Esophagus muscularis mucosa (tissue), 4 donors: ENCODE measurements around the gene ESF1. TPM values are rescaled to one million over a fixed set of nuclear protein-coding genes. Genes with fewer than 3 reads are reported as not detected.
A peak's percentile ranks its signal among the peaks of the same experiment; 100 is the strongest.
"Not testable (repeated sequence)": the region's sequence is repeated elsewhere in the genome, so short reads cannot be mapped to it uniquely, and the experiment has no call there.

Experiments
- DNase-seq: peaks from one replicate; pipeline ENCODE4 v3.0.0-alpha.2; 2017; ENCODE audit errors: extremely low spot score
- H3K27ac ChIP-seq, 4 donors: fragments of 200-600 bp; sonication (generic); replicated peaks in 1 of 4; 1 replicate in 3 of 4; 2 replicates in 1 of 4; pipeline ENCODE4 v1.5.1; 2016 to 2019; ENCODE audit warnings: mild to moderate bottlenecking in 1 of 4
- H3K27me3 ChIP-seq, 4 donors: fragments of 200-600 bp; sonication (generic); one replicate each; pipeline versions ENCODE4 v1.5.1 to v1.6.0; 2016 to 2019
- H3K36me3 ChIP-seq, 4 donors: fragments of 200-600 bp; sonication (generic); one replicate each; pipeline ENCODE4 v1.5.1; 2016 to 2019
- H3K4me1 ChIP-seq, 4 donors: fragments of 200-600 bp; sonication (generic); one replicate each; pipeline ENCODE4 v1.5.1; 2016 to 2019
- H3K4me3 ChIP-seq, 4 donors: fragments of 200-600 bp; sonication (generic); 1 replicate in 2 of 4; 2 replicates in 2 of 4; pipeline ENCODE4 v1.5.1; 2016 to 2019; ENCODE audit warnings: mild to moderate bottlenecking in 4 of 4, moderate library complexity in 1 of 4
- H3K9me3 ChIP-seq, 4 donors: fragments of 200-600 bp; sonication (generic); 1 replicate in 3 of 4; 2 replicates in 1 of 4; pipeline ENCODE4 v1.5.1; 2016 to 2019
- CTCF ChIP-seq, 3 experiments: fragments of 200-600 bp in 2 of 3; fragments of 450-650 bp in 1 of 3; sonication (generic) in 2 of 3; IDR thresholded peaks; one replicate each; pipeline ENCODE4 v1.5.1; 2017 to 2019; ENCODE audit warnings: antibody characterized with exemption in 3 of 3, mild to moderate bottlenecking in 2 of 3, moderate library complexity in 1 of 3
- EP300 ChIP-seq: sonication (generic); formaldehyde crosslinking; IDR thresholded peaks from one replicate; pipeline ENCODE4 v1.6.1; 2017; ENCODE audit warnings: antibody characterized with exemption
- POLR2A ChIP-seq: fragments of 450-650 bp; IDR thresholded peaks from one replicate; pipeline ENCODE4 v1.6.1; 2017; ENCODE audit warnings: antibody characterized with exemption, moderate library complexity, mild to moderate bottlenecking, low read depth
- POLR2AphosphoS5 ChIP-seq, 2 donors: sonication (generic); formaldehyde crosslinking; IDR thresholded peaks; one replicate each; pipeline ENCODE4 v1.6.1; 2017; ENCODE audit warnings: antibody characterized with exemption in 2 of 2
- WGBS: methylation state at CpG from one replicate; pipeline ENCODE4 v1.1.5; 2018; 5-methylcytosine and 5-hydroxymethylcytosine counted together
- intact Hi-C: fragments of 100-400 bp; cut with DNase I; formaldehyde crosslinking; loops from one replicate; pipeline ENCODE4 v1.15.1; 2023
- total RNA-seq, 4 donors: library from RNA; depleted of rRNA; stranded (reverse); fragments of >200 nt; gene quantifications; one replicate each; pipeline versions ENCODE4 v1.1.0 to v1.2.1, GENCODE V29; 2016

Gene ESF1
- total RNA-seq, 4 donors from 2014 or later = 9.0 to 16.2 (median 13.3) TPM

GRCh38 chr20:13741879-13742278, 42.8 kb downstream of the ESF1 start:
- no peak overlapping the region for H3K4me3 ChIP-seq
- no peak overlapping the region for H3K27ac ChIP-seq
- H3K27me3 ChIP-seq = no peaks in the 10 kb centered on the region
- peaks cover 0 to 18% (median 6%) of the 10 kb centered on the region in 4 donors for H3K36me3 ChIP-seq
- H3K4me1 ChIP-seq = peaks cover 9 to 31% (median 19%) of the 10 kb centered on the region in 4 donors
- TF ChIP-seq EP300 (no peak), CTCF (IDR thresholded peaks at IDR 0.05) (no peak), POLR2A (no peak), POLR2AphosphoS5 (IDR thresholded peaks at IDR 0.05) (no peak)
- intact Hi-C loops = no loop called here
- DNase-seq = no peak
- H3K9me3 ChIP-seq = peaks cover 0 to 11% (median 4%) of the 10 kb centered on the region in 4 donors
- 78% methylated on average over 6 of the region's 6 CpGs for WGBS

GRCh38 chr20:13739731-13740649, 44.7 kb downstream of the ESF1 start:
- 80% methylated on average over 3 of the region's 3 CpGs for WGBS
- Histone ChIP-seq H3K27ac (peak overlapping the region; percentile 40 to 83 (median 80)), H3K27me3 (no peaks in the 10 kb centered on the region), H3K9me3 (peaks cover 0 to 11% (median 4%) of the 10 kb centered on the region in 4 donors), H3K4me1 (peaks cover 9 to 48% (median 37%) of the 10 kb centered on the region in 4 donors), H3K4me3 (no peak overlapping the region), H3K36me3 (peaks cover 0 to 18% (median 6%) of the 10 kb centered on the region in 4 donors)
- DNase-seq = no peak
- intact Hi-C loops = no loop called here
- no peak for TF ChIP-seq POLR2AphosphoS5 (IDR thresholded peaks at IDR 0.05)
- no peak for TF ChIP-seq POLR2A
- TF ChIP-seq EP300 = no peak
- no peak for TF ChIP-seq CTCF (IDR thresholded peaks at IDR 0.05)

- H3K9me3 ChIP-seq = peaks cover 0 to 11% (median 4%) of the 10 kb centered on the region in 4 donors
- intact Hi-C loops, H3K27me3 ChIP-seq, H3K4me3 ChIP-seq, DNase-seq: not testable (repeated sequence)
- WGBS = 100% methylated on average over 1 of the region's 1 CpG
- peaks cover 0 to 22% (median 10%) of the 10 kb centered on the region in 4 donors for H3K36me3 ChIP-seq
- H3K4me1 ChIP-seq = peaks cover 9 to 50% (median 39%) of the 10 kb centered on the region in 4 donors
- H3K27ac ChIP-seq = peak overlapping the region; percentile 68 to 83 (median 80)
These were observed 46.5 kb downstream of the ESF1 start for GRCh38 chr20:13738187-13738586.

- Histone ChIP-seq H3K27ac (peak overlapping the region; percentile 68 to 83 (median 80)), H3K27me3 (no peaks in the 10 kb centered on the region)
- 46% methylated on average over 3 of the region's 3 CpGs for WGBS
These were observed 48.1 kb downstream of the ESF1 start for GRCh38 chr20:13736436-13737191.

More at GRCh38 chr20:13736436-13737191, 48.1 kb downstream of the ESF1 start:
- Histone ChIP-seq H3K9me3 (peaks cover 0 to 11% (median 4%) of the 10 kb centered on the region in 4 donors), H3K4me3 (peak overlapping the region in 1 of 4 donors; percentile 3), H3K4me1 (peaks cover 9 to 50% (median 39%) of the 10 kb centered on the region in 4 donors), H3K36me3 (peaks cover 0 to 30% (median 19%) of the 10 kb centered on the region in 4 donors)
- no peak for DNase-seq
- intact Hi-C loops = no loop called here
- TF ChIP-seq CTCF (IDR thresholded peaks at IDR 0.05) (no peak), EP300 (peak; percentile 19), POLR2A (no peak), POLR2AphosphoS5 (IDR thresholded peaks at IDR 0.05) (peak; percentile 30 to 76)
